HepG2 (cell line): ENCODE measurements around the gene CA9. TPM values are rescaled to one million over a fixed set of nuclear protein-coding genes. Genes with fewer than 3 reads are reported as not detected.

Experiments used
- ATF1 ChIP-seq: IDR thresholded peaks from 2 replicates; pipeline ENCODE4 v1.6.1; 2016; ENCODE audit warnings: mild to moderate bottlenecking, control low read depth
- BRD4 ChIP-seq: sonication (generic); formaldehyde crosslinking; IDR thresholded peaks from 2 replicates; pipeline ENCODE4 v1.4.0; 2020; ENCODE audit warnings: missing genetic modification reagents
- FOXP4 ChIP-seq: sonication (generic); formaldehyde crosslinking; IDR thresholded peaks from 2 replicates; pipeline ENCODE4 v1.4.0; 2020; ENCODE audit warnings: missing genetic modification reagents
- GTF2F1 ChIP-seq: fragments of 150-350 bp; IDR thresholded peaks from 2 replicates; pipeline ENCODE4 v1.6.1; 2014; ENCODE audit warnings: low read length
- HDAC2 ChIP-seq: sonication (generic); formaldehyde crosslinking; IDR thresholded peaks from 2 replicates; pipeline ENCODE4 v1.4.0; 2020; ENCODE audit warnings: missing genetic modification reagents
- KMT2A ChIP-seq: sonication (generic); formaldehyde crosslinking; IDR thresholded peaks from 2 replicates; pipeline ENCODE4 v1.4.0; 2020; ENCODE audit warnings: missing genetic modification reagents
- LBX2 ChIP-seq: sonication (generic); formaldehyde crosslinking; IDR thresholded peaks from 2 replicates; pipeline ENCODE4 v1.5.0; 2020; ENCODE audit warnings: missing genetic modification reagents, mild to moderate bottlenecking, borderline replicate concordance
- MED8 ChIP-seq: sonication (generic); formaldehyde crosslinking; IDR thresholded peaks from 2 replicates; pipeline ENCODE4 v1.8.1; 2023; ENCODE audit warnings: mild to moderate bottlenecking, missing genetic modification reagents; ENCODE audit not compliant: insufficient replicate concordance
- MLX ChIP-seq: IDR thresholded peaks from 2 replicates; pipeline ENCODE4 v1.6.1; 2016
- NBN ChIP-seq: fragments of 450-650 bp; conservative IDR thresholded peaks from 2 replicates; pipeline ENCODE4 v1.6.1; 2017
- PHF21A ChIP-seq: sonication (generic); formaldehyde crosslinking; IDR thresholded peaks from 2 replicates; pipeline ENCODE4 v1.5.0; 2020; ENCODE audit warnings: mild to moderate bottlenecking, missing genetic modification reagents
- RCOR2 ChIP-seq: IDR thresholded peaks from 2 replicates; pipeline ENCODE4 v1.6.1; 2016; ENCODE audit warnings: missing biosample characterization, missing genetic modification reagents
- SNRNP70 ChIP-seq: fragments of 200-400 bp; formaldehyde crosslinking; IDR thresholded peaks from 2 replicates; pipeline ENCODE4 v1.6.1; 2017; ENCODE audit warnings: mild to moderate bottlenecking, low read depth, low read length, moderate library complexity
- TFDP1 ChIP-seq: IDR thresholded peaks from 2 replicates; pipeline ENCODE4 v1.6.1; 2016; ENCODE audit warnings: missing compliant biosample characterization, missing genetic modification reagents, borderline replicate concordance
- YEATS2 ChIP-seq: sonication (generic); formaldehyde crosslinking; IDR thresholded peaks from 2 replicates; pipeline ENCODE4 v1.4.0; 2020; ENCODE audit warnings: missing genetic modification reagents, borderline replicate concordance
- ZFP90 ChIP-seq: sonication (generic); formaldehyde crosslinking; IDR thresholded peaks from 2 replicates; pipeline ENCODE4 v1.8.0; 2022; ENCODE audit warnings: missing genetic modification reagents, mild to moderate bottlenecking, inconsistent platforms, borderline replicate concordance
- ZNF160 ChIP-seq: sonication (generic); formaldehyde crosslinking; IDR thresholded peaks from 2 replicates; pipeline ENCODE4 v1.8.0; 2022; ENCODE audit warnings: mild to moderate bottlenecking, inconsistent platforms, missing genetic modification reagents
- ZNF224 ChIP-seq: sonication (generic); formaldehyde crosslinking; IDR thresholded peaks from 2 replicates; pipeline ENCODE4 v1.5.0; 2020; ENCODE audit warnings: mild to moderate bottlenecking, missing genetic modification reagents
- ZNF75D ChIP-seq: sonication (generic); formaldehyde crosslinking; IDR thresholded peaks from 2 replicates; pipeline ENCODE4 v1.8.1; 2023; ENCODE audit warnings: missing genetic modification reagents, mild to moderate bottlenecking, borderline replicate concordance
- ZNF772 ChIP-seq: sonication (generic); formaldehyde crosslinking; IDR thresholded peaks from 2 replicates; pipeline ENCODE4 v1.5.0; 2020; ENCODE audit warnings: mild to moderate bottlenecking, missing genetic modification reagents
- ZNF792 ChIP-seq: IDR thresholded peaks from 2 replicates; pipeline ENCODE4 v1.6.1; 2016
- ZSCAN21 ChIP-seq: sonication (generic); formaldehyde crosslinking; IDR thresholded peaks from 2 replicates; pipeline ENCODE4 v1.8.0; 2022; ENCODE audit warnings: mild to moderate bottlenecking, missing genetic modification reagents, moderate library complexity, borderline replicate concordance
- polyA plus RNA-seq, 8 experiments: library from polyadenylated mRNA; depleted of rRNA in 3 of 8; stranded (reverse) in 7 of 8; unstranded in 1 of 8; fragments of >200 nt; fragmentation: Illumina TruSeq in 4 of 8; extraction: Trizol in 4 of 8; gene quantifications; 2 replicates each; pipeline versions ENCODE4 v1.2.1 to v1.2.3, GENCODE V29; 2011 to 2016; ENCODE audit warnings: low read depth in 4 of 8, missing spikeins in 1 of 8, mixed read lengths in 1 of 8; ENCODE audit not compliant: insufficient read depth in 1 of 8
- total RNA-seq, 5 experiments: library from RNA; depleted of rRNA; stranded (reverse); fragments of >200 nt; fragmentation: Illumina TruSeq; extraction: Trizol; gene quantifications; 2 replicates each; pipeline ENCODE4 v1.2.3, GENCODE V29; 2016; ENCODE audit warnings: low read depth in 1 of 5
- TF ChIP-seq, protein P1 (sequence below): sonication (generic); formaldehyde crosslinking; IDR thresholded peaks from 2 replicates; pipeline ENCODE4 v1.4.0; 2020; ENCODE audit warnings: mild to moderate bottlenecking, low read depth, missing genetic modification reagents
- TF ChIP-seq, protein P2 (sequence below): sonication (generic); formaldehyde crosslinking; IDR thresholded peaks from 2 replicates; pipeline ENCODE4 v1.8.0; 2022; ENCODE audit warnings: low read depth, missing genetic modification reagents

The CA9 gene
- total and polyA plus RNA-seq, 2 of the 13 experiments (the other 11 are each of a cell fraction or from before 2014, with no cell fraction given) = 0.13 to 152 TPM

DNA sequence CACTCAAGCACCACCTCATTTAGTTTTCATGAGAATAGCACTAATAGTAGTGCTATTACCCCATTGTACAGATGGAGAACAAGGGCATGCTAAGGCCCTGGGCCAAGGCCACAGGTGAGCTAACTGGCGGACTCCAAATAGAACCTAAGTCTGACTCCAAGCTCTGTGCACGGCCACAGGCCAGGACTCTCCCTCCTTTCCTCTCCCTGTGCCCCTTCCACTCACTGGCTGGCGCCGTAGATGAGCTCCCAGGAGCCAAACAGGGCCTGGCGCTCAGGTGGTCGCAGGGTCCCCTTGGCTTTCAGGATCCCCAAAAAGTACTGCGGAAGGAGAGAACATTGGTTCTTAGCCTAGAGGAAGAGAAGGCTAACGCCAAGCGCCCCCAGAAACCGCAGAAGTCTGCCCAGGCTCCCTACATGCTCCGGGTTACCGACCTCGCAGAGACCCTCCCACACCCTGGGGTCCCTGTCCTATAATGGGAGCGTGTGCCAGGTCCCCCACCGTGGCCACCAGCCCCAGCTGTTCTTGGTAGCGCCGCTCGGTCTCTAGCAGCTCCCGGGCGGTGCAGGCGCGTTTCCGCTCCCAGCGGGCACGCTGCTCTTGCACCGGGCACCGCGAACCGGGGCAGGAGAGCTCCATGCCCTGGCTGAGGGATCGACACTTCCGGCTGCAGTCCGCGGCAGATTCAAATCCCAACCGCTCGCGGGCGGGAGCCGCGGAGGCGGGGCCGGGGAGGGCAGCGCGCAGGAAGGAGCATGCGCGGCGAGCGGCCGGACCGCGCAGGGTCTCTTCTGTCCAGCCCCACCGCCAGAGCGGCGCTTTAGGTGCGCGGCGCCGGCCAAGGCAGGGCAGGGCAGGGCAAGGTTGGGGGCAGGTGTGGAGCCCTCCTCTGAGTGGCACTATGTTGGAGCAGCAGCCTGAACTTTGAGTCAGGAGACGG lies 8.9 kb upstream of the CA9 start, which contains the start of gene ARHGEF39 (continued):
- no peak for TF ChIP-seq ZNF224 (CRISPR knock-in tag)
- no peak for TF ChIP-seq SNRNP70
- no peak for TF ChIP-seq ZNF75D (CRISPR knock-in tag)
- TF ChIP-seq NBN = no peak
- peak; percentile 78 for TF ChIP-seq ZNF792 (CRISPR knock-in tag)
- TF ChIP-seq, protein P1, sequence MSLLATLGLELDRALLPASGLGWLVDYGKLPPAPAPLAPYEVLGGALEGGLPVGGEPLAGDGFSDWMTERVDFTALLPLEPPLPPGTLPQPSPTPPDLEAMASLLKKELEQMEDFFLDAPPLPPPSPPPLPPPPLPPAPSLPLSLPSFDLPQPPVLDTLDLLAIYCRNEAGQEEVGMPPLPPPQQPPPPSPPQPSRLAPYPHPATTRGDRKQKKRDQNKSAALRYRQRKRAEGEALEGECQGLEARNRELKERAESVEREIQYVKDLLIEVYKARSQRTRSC = no peak
- TF ChIP-seq HDAC2 (CRISPR knock-in tag) = peak; percentile 53
- 0 out of 2 replicates have a peak, but pooled peaks have one; percentile 71 for TF ChIP-seq ZFP90 (CRISPR knock-in tag)
- peak; percentile 65; the same call in 1 of the 2 replicates for TF ChIP-seq YEATS2
- 0 out of 2 replicates have a peak, but pooled peaks have one; percentile 23 for TF ChIP-seq FOXP4
- peak; percentile 93 for TF ChIP-seq ZSCAN21 (CRISPR knock-in tag)
- peak; percentile 72 for TF ChIP-seq ZNF772 (CRISPR knock-in tag)
- TF ChIP-seq RCOR2 = peak; percentile 47; the same call in 1 of the 2 replicates
- 0 out of 2 replicates have a peak, but pooled peaks have one; percentile 29 for TF ChIP-seq LBX2 (CRISPR knock-in tag)
- TF ChIP-seq, protein P2, sequence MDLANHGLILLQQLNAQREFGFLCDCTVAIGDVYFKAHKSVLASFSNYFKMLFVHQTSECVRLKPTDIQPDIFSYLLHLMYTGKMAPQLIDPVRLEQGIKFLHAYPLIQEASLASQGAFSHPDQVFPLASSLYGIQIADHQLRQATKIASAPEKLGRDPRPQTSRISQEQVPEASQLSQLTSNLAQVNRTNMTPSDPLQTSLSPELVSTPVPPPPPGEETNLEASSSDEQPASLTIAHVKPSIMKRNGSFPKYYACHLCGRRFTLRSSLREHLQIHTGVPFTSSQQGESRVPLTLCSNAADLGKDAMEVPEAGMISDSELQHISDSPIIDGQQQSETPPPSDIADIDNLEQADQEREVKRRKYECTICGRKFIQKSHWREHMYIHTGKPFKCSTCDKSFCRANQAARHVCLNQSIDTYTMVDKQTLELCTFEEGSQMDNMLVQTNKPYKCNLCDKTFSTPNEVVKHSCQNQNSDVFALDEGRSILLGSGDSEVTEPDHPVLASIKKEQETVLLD = peak; percentile 94
- peak; percentile 99 for TF ChIP-seq TFDP1
- peak; percentile 67; the same call in 1 of the 2 replicates for TF ChIP-seq BRD4 (CRISPR knock-in tag)
- TF ChIP-seq ATF1 = no peak
- peak; percentile 84 for TF ChIP-seq KMT2A (CRISPR knock-in tag)
- TF ChIP-seq PHF21A (CRISPR knock-in tag) = peak; percentile 76
- TF ChIP-seq GTF2F1 = no peak
- TF ChIP-seq MLX (CRISPR knock-in tag) = no peak
- TF ChIP-seq ZNF160 (CRISPR knock-in tag) = no peak; the same call in none of the 2 replicates
- TF ChIP-seq MED8 (CRISPR knock-in tag) = peak; percentile 30
